HG03520 (cell line): ENCODE results near the gene CBX5.
"Not testable (repeated sequence)": the region's sequence is repeated elsewhere in the genome, so short reads cannot be mapped to it uniquely, and the experiment has no call there.

ENCODE experiments used
- ATAC-seq: cut with Tn5 transposase; IDR thresholded peaks from one replicate; pipeline ENCODE4 v1.9.1; 2021; ENCODE audit warnings: mild to moderate bottlenecking, moderate library complexity; ENCODE audit not compliant: unreplicated experiment

The CBX5 gene

DNA sequence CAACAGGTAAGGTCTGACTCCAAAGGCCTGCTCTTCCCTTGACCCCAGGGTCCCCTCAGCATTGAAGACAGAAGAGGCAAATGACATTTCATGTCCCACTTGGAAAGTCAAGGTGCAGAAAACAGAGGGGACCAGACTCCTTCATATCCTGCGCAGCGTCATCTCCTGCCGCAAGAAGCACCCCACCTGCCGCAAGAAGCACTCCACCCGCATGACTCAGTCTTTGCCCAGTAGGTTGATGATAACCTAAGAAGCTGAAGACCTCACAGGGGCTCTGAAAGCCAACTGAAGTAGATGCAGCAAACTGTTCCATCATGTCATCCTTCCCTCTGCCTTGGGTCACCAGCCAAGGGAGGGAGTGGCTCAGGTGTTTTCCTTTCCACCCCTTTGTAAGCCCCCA lies 79.5 kb downstream of the CBX5 start:
- ATAC-seq: no peak

DNA sequence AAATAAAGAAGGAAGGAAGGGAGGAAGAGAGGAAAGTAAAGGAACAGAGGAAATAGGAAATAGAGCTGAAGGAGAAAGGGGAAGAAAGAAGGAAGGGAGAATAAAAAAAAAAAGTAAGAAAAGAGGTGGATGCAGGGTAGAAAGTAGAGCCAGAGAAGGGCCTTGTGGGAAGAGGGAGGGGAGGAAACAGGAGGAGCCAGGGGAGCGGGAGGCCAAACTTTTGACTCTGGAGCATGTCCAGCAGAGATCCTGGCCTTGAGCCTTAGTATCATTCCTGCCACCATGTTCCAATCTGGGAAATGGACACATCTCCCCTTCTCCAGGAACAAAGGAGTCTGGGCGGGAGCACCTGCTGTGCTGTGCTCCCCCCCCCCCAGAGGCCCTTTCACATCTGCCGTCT lies 80.0 kb downstream of the CBX5 start:
- no peak for ATAC-seq

DNA sequence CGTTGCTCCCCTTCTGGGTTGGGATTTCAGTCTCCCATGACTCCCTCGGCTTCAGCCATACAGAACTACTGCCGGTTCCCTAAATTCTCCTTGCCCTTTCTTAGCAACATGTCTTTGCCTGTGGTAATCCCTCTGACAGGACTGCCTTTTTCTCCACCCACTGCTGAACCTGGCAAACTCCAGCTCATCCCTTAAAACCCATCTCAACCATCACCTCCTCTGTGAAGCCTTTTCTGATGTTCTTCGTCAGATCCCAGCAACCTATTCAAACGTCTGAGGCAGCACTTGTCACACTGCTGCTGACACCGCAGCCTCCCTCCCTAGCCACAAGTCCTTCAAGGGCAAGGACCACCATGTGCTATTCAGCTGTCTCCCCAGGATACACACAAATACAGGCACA lies 80.9 kb downstream of the CBX5 start:
- ATAC-seq: no peak

DNA sequence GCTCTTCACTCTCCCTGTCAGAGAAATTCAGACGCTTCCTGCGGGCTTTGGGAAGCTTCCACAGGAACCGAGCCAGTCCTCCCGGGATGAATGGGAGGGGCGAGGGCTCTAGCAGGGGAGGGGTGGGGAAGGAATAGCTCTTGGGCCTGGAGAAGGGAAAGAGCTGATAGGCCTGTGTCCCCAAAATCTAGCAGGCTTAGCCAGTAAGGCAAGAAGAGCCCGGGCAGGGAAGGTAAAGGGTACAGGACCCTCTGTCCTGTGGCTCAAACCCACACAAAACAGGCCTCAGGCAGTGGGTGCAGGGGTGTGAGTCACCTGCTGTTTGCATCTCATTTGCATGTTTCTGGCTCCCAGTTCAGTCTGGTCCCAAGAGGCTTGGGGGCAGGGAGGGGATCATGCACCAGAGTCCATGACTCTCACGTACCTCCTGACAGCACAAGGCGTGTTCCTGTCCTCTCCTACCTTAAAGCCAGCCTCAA lies 82.5 kb downstream of the CBX5 start:
- ATAC-seq: no peak

DNA sequence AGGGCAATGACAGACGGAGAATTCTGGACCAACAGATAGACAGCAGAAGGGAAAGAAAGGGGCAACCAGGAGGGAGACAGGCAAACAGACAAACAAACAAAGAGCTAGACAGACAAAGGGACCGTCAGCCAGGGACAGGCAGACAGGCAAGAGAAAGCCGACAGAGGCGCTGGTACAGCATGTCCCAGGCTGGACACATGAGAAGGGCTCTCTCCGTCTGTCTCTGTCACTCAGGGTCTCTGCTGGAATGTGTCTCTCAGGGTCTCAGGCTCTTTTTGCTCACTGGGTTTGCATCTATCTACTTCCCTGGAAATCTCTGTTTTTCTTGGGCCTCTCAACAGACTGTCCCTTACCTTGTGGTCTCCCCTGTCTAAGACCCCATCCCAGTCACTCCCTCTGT lies 82.9 kb downstream of the CBX5 start:
- ATAC-seq: no peak

DNA sequence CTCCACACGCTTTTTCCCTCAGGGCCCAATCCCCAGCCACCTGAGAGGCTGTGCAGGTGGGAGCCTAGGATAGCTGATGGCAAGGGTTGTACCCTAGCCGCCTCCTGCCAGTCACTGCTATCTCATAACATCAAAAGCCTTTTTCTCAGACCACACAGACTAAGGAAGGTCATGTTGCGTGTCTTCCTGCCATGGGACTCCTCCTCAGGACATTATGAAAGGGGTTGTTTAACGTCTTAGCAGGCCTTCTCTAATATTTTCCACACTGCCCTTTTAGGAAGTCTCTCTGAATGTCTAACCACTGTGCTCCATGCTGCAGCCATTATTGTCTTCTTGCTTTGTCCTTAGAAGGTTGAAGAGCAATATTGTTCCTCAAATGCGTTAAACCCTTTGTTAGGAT lies 83.5 kb downstream of the CBX5 start:
- ATAC-seq: no peak

DNA sequence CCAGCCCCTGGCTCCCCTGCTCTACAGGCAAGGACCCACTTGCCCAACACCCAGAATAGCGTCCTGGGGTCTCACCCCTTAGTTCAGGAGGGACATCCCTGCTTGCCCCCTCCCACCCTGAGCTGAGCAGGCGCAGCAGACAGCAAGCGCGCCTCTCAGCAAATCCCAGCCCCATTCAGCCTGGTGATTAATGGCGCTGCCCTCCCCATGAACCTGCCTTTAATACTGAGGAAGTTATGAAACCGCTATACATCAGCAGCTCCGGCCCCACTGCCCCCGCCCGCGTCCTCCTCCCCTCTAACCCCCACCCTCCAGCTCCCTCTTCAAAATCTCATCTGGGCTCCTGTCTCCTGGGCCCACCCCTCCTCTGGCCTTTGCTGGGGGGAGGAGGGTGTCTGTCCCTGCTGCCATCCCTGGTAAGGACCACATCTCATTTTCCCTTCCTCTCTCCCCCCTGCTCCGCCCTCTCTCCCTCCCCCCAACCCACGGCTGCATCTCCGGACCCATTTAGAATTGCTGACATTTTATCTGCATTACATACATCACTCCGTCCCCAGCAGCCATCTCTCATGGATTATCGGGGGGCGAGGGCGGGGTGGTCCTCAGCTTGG lies 84.1 kb downstream of the CBX5 start:
- ATAC-seq: no peak

DNA sequence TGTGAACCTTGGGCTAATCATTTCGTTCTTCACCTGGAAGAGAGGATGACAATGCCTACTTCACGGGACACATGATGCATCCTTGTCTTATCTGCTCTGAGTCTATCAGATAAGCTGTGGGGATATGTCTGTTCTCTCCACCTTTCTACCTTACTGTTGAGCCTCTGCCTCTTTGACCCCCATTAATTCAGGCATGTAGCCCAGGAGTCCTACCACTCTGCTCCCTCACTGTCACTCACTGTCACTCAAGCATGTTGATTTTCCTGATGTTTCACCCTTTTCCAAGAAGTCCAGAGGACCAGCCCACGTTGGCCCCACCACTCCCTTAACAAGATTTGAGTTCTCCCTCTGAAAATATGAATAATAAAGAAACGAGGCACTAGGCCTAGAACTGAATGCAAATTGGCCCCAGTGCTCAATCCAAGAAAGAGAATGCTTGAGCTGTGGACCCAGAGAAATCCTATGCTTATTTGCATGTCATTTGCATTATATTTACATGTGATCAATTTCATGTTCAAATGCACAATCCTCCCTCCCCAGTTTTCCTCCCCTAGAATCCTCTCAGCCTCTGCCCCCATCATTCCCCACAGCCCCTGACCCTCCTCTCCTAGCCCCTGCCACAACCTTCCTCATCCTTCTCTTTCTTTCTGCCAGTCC lies 84.7 kb downstream of the CBX5 start:
- ATAC-seq: no peak

DNA sequence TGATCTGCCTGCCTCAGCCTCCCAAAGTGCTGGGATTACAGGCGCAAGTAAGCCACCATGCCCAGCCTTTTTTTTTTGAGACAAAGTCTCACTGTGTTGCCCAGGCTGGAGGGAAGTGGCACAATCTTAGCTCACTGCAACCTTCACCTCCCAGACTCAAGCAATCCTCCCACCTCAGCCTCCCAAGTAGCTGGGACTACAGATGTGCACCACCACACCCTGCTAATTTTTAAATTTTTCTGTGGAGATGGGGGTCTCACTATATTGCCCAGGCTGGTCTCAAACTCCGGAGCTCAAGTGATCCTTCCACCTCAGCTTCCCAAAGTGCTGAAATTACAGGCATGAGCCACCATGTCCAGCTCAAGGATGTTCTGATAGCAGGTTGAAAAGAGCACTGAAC lies 85.3 kb downstream of the CBX5 start:
- not testable (repeated sequence) for ATAC-seq

DNA sequence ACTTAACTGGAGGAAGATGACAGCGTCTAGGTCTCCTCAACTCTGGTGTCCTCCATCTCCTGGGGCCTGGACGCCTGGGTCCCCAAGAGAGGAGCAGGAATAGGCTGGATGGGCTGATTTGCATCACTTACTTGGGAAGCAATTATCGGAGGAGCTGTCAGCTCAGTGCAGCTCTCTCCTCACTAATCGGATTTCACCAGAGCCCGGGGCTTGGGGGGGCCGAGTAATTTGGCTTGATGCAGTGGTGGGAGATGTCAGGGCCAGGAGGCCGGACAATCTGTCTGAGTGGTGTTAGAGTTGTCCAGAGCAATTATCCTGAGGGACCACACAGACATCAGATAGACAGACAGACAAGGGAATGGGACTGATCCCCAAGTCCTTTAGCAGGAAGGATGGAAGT lies 86.5 kb downstream of the CBX5 start:
- no peak for ATAC-seq

DNA sequence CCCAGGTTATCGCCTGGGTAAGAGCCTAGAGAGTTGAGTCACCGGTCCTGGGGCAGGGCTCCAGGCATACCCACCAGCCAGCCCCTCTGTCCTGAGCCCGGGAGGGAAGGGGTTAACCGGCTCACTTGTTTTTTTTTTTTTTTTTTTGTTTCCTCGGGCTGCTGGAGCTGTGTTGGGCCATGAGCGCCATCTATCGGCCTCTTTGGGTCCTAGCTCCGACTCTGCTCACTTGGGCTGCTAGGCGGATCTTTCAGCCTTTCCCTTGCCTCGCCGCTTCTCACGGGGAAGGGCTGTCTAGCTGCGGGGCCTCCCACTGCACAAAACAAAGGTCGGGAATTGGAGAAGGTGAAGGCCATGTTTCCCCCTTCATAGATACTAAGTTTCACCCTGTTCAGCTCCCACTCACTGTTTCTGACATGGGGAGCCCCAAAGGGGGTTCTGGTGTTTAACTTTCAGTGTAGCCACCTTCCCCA lies 88.3 kb downstream of the CBX5 start:
- no peak for ATAC-seq

DNA sequence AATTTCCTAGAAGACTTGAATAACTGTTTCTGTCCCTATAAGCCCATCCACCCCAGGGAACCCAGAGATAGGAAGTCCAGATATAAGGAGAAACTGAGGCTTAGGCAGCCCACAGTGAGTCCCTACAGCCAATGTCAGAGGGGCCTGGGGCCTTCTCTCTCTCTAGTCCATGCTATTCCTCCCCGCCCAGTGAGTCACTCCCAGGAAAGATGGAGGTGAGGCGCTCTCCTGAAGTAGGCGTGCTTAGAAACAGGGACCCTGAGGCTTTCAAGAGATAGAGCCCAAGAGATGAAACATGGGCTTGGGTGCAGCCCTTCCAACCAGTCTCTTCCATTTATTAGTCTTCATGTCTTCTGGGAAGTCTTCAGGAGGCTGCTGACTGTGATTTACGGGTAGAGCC lies 88.8 kb downstream of the CBX5 start:
- ATAC-seq: no peak

DNA sequence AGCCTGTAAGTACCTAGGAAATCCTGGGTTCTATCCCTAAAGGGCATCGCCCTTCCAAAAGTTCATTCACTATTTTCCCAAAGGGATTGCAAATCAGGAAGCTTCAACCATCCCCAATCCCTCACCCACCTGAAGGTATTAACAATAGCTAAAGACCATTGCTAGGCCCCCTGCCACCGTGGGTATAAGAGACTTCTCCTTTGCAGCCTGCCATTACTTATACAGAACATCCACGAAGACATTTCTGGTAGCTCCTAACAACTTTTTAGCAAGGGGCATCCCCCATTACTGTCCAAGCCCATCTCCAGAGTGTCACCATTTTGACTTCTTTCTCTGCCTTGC lies 90.8 kb downstream of the CBX5 start:
- no peak for ATAC-seq

DNA sequence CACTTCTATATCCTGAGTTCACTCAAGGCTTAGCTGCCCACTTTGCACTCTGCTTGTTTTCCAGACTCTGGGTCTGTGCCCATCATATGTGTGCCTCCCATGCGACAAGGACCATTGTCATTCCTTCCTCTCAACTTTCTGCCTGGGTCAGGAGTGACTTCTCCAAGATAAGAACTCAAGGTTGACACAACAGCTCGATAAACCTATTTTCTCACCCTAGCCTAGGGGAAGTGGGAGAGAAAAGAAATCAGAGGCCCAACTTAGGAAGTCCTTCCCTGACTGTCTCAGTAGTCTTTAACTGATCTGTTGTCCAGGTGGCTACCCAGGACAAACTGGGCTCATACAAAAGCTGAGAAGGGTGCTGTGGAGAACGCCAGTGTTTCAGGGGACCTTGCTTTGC lies 92.8 kb downstream of the CBX5 start:
- ATAC-seq: no peak

DNA sequence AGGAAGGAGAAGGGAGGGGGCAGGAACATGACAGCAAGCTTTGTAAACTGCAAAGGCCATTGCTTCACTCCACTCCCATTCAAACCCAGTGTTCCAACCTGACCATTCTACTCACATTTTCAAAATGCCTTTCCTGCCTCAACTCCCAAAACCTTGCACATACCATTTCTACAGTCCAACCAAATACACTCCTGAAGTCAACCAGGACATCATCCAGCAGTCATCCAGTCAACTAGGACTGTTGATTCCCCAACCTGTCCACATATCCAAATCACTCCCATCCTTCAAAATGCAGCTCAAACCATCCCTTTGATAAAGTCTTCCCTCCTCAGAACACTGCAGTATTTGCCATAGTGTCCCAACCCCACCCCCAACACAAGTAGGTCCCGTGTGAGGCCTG lies 94.0 kb downstream of the CBX5 start:
- ATAC-seq: no peak

DNA sequence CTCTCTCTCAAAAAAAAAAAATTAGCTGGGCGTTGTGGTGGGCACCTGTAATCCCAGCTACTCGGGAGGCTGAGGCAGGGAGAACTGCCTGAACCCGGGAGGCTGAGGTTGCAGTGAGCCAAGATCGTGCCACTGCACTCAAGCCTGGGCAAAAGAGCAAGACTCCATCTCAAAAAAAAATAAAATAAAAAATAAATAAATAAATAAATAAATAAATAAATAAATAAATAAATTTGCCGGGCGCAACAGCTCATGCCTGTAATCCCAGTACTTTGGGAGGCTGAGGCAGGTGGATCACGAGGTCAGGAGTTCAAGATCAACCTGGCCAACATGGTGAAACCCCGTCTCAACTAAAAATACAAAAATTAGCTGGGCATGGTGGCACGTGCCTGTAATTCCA lies 94.6 kb downstream of the CBX5 start:
- not testable (repeated sequence) for ATAC-seq

DNA sequence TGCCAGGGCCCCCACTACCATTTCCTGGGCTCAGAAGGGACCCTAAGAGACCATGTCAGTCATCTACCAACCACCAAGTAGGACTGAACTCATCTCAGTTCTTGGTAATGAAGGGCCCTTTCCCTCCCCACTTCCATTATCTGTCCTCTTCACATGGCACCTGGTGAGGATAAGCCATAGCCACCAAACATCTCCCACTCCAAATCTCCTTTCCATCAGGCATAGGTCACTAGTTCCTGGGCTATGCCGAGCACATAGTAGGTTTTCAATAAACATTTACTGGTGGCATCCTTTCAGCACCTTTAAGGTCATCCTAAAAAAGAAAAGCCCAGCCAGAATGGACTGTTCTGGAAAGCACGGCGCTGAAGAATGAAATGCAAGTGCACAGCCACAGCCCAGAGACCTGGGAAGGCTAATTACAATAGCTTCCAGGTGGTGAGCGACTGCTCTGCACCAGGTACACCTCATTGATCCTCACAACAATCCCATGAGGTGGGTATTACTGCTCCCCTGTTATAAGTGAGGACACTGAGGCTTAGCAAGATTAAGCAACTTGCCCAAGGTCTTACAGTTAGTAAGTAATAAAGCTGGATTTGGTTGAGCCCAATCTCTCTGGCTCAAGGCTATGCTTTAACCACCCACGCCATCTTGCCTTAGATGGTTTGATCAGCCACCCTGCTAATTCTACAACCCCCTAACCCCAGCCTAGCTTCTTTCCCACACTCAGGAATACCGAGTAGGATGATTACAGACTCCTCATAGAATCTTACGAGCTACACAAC lies 95.7 kb downstream of the CBX5 start:
- no peak for ATAC-seq

DNA sequence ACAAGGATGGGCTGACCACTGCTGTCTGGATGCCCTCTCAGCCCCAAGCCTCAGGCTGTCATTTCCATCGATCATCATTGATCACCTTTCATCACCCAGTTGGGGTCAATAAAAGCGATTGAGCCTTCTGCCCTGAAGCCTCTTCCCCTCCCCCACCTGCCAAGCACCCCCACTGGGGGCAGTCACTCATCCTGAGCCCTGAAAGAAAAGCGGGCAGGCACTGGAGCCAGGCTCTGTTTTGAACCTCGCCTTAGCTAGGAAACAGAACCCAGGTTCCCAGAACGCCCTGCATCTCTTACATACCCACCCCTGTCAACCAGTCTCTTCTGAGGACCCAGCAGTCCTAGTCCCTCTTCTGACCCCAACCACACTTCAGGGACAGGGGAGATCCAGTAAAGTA lies 96.9 kb downstream of the CBX5 start:
- ATAC-seq: no peak

DNA sequence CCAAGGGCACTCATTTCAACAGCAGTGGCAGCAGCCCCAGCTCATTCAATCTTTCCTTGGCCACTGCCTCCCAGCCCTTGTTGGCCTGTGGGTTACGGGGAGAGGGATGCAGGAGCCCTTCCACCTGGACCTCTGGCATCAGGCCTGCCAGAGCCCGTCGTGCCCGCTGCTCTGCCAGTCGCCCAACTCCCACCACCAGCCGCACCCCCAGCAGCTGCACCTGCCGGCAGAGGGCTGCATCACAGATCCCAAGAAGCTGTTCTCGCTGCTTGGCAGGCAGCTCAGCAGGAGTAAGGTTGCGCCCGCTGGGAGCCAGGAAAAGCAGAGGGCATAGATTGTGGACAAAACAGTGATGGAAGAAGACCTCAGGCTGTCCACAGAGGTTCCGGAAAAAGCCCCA lies 97.8 kb downstream of the CBX5 start:
- ATAC-seq: no peak
